HG03095 (cell line): ENCODE results near the gene SPARC.

Experiments used
- ATAC-seq: cut with Tn5 transposase; IDR thresholded peaks from one replicate; pipeline ENCODE4 v1.9.1; 2021; ENCODE audit warnings: moderate library complexity; ENCODE audit not compliant: unreplicated experiment

The SPARC gene

DNA sequence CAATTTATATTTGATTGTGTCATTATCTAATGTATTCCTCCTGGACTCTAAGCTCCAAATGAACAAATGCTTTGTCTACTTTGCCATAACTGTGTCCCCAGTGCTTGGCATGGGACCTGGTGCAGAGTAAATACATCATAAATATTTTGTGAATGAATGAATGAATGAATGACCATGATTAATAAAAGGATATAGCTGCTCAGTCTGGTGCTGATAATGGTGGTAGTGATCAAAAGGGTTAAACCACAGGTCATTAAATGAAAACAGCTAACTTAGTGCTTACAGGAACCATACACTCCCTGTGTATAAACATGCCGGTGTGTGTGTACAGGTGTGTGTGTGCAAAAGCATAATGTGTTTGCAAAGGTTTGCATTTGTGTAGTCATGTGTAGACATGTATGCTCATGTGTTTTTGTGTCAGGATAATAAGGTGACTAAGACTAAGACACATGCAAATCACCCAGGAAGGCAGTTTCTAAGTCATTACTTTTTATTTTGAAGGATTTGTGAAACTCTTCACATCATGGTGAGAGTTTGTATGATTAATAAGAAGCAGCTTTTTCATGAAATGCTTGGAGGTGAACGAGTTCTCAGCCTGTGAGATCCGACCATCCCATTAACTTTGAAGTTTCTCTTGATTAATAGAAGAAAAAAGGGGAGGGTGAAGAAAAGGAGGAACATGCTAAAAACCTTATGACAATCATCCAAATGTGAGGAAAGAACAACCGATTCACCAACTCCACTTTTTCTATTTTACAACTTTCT is 24.6 kb downstream of the SPARC start:
- peak; percentile 54 for ATAC-seq

DNA sequence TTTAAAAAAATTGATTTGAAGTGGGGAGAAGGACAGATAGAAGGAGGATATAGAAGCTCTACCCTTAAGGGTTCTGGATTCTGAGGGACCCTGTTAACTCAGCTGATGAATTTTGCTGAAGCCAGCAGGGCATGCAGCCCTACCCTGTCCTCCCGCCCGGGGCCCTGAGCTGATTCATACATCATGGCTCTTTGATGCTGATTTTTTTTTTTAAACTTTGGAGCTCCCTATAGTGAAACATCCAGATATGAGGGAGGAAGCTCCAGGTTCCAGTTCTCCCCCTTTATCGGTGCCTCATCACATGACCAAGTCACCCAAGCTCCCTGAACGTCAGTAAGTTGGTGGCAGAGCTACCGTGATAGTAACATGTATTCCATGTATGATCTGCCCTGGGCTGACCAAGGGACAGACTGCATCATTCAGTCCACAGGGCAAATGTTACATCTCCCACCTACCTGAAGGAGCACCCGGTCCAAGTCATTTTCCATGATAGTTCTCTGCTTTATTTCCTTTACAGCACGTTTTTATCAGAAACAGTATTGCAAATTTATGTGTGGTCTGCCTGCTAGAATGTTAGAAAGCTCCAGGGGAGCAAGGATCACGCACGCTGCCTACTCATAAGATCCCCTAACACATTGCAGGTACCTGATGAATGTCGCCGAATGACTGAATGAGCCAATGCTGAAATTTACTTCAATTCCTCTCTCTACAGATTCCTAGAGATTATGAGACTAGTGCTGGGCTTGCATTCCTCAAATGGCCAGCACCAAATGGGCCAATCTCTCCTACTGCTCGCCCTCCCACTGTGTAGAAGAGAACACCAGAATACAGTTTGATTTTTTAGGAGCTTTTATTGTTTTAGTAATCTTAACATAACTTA is 25.9 kb downstream of the SPARC start:
- ATAC-seq = no peak

DNA sequence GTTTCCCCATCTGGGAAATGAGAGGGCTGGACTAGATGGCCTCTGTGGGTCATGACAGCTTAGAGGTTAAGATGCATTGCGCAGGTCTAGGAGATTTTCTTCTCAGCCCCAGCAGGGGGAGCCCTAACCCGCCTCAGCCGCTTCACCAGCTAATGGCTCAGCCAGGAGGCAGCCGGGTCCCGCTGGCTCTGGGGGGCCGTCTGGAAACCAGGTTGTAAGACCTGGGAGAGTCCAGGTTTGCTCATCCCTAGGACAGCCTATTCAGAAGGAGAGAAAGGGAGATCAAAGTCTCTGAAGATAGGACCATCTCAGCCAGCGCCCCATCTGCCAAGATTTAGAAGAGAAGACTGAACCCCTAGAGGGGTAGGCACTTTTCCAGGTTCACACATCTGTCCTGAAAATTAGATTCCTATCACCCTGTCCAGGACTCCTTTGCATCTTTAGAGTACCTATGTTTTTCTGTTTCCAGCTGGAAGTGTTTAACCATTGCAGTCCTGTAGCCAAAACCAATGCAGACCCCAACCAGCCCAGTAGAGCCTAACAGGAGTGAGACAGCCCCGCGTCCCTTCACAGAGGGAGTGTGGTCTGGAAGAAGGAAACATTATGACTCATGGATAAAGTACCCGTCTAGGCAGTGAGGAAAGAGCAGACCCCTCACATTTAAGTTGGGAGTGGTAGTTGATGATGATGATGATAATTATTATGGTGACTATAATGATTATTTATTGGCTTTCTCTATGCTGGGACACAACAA is 27.5 kb downstream of the SPARC start:
- ATAC-seq = peak; percentile 51

DNA sequence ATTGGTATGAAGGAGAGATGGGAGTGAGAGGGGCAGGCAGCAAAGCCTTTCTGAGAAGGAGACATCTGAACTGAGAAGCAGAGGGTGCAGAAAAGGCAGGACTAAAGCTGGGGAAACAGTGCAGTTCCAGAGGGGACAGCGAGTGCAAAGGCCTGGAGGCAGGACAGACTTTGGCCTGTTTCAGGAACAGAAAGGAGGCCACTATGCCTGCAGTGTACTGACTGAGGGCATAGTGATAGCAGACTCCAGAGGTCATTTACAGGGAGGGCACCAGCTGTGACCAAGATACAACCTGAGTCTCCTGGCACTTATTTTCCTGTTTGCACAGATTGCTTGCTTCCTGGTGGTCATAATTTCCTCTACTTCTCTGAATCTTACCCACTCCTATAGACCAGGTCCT is 29.6 kb downstream of the SPARC start:
- no peak for ATAC-seq

DNA sequence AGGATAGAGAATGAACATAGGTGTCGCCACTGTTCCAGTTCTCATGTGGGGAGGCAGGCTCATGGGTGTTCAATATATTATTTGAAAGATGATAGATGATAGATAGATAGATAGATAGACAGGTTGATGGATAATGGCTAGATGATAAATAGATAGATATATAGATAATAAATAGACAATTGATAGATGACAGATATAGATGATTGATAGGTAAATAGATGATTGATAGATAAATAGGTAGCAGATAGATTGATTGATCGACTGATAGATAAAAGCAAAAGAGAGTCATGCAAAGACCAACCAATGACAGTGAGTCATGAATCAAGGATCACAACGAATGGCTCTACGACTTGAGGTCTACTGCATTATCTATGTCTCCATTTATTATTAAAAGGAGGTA is 30.4 kb downstream of the SPARC start:
- ATAC-seq = no peak

DNA sequence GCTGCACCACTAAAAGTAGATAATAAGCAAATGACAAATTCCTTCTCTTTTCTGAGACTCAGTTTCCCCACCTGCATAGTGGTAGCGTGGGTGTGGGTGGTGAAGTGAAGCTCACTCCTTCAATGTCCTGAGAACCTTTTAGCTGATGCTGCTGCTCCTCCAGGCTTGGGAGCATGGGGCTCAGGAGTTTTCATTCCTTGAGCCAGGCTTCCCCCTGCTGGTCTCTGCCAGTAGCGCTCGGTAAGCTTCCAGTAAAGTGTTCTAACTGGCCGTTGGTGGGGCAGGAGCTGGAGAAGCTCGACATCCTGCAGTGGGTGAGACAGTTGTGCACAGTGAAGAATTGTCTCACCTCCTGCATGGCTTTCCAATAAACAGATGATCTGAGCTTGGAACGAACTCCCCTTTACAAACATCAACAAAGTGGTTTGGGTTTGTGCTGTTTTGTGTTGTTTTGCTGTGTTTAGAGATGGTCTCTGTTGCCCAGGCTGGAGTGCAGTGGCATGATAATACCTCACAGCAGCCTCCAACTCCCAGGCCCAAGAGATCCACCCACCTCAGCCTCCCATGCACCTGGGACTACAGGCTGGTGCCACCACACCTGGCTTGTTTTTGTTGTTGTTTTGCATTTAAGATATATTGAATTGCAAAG is 34.6 kb downstream of the SPARC start:
- peak; percentile 93 for ATAC-seq

DNA sequence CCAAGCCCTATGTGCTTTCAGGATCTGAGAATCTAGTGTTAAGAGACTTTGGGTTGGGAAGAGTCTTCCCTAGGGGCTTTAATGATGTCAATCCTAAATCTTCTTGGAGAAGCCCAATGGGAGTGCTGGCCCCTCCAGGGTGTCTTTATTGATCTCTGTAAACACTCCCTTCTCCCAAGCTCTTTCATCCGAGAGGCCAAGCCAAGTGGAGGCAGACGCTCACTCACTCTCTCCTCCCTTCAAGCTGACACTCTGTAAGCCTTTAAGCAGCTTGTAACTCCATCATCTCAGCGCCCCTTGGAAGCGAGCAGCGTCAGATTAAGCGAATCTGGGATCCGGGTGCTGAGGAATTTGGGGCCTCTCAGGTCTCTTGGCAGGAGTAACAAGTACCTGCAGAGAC is 37.7 kb downstream of the SPARC start:
- ATAC-seq = no peak

DNA sequence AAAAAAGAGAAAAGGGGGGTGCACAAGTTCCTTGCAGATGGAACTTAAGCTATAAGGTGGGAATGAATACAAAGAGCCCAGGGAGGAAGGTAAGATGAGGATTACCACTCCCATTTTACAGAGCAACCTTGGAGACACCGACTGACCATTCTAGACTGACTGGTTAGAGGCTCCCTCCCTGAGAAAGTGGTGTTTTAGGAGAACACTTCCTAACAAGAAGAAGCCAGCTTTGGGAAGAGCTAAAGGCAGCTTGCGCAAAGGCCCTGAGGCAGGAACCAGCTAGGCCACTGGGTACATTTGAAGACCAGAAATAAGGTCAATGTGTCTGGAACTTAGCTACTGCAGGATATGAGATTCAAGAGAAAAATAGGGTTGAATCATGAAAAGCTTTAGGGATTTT is 38.6 kb downstream of the SPARC start:
- ATAC-seq = no peak

DNA sequence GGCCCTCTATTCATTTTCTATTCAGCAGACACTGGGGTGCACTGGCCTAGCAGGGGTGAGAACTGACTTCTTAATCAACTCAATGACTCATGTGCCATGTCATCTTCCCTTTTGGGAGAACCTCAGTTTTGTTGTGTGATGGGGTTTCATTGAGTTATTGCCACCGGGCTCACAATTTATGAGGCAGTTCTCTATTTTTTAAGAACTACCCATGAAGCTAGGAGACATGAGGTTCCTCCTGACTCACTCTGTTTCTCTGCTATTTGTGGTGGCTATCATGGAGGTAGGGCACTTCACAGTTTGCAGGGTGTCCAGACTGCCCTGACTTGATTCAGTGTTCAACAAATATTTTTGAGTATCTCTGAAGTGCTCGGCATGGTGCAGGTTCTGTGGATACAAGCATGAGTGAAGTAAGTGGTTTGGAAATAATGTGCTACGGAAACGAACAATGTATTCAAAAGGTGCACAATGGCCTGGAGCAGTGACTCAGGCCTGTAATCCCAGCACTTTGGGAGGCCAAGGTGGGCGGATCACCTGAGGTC is 39.3 kb downstream of the SPARC start:
- ATAC-seq = no peak

DNA sequence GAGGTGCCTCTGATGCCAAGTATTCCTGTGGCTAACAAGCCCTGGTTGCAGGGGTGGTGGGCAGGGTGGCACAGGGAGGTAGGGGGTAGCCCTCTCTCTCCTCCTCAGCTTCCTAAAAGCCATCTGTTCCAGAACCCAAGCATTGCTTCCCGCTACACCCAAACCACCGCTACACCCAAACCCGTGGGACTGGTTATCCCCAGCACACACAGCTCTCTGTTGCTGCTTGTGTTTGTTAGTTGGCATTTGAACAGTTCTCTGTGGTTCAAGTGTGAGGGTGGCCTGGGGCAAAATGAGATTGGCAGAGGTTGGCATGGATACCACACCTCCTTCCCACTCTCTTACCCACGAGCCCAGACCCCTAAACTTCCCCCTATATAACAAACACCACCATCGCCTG is 40.4 kb downstream of the SPARC start:
- ATAC-seq = no peak

DNA sequence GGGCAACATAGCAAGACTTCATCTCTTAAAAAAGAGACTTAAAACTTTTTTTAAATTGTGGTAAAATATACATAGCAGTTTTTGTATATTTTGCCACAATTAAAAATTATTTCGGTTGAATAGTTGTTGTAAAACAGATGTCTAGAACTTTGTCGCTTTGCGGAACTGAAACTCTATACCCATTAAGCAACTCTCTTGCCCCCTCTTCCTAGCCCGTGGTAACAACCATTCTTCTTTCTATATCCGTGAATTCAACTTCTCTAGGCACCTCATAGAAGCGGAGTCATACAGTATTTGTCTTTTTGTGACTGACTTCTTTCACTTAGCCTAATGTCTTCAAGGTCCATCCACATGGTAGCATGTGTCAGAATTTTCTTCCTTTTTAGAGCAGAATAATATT is 43.3 kb downstream of the SPARC start:
- ATAC-seq = no peak

DNA sequence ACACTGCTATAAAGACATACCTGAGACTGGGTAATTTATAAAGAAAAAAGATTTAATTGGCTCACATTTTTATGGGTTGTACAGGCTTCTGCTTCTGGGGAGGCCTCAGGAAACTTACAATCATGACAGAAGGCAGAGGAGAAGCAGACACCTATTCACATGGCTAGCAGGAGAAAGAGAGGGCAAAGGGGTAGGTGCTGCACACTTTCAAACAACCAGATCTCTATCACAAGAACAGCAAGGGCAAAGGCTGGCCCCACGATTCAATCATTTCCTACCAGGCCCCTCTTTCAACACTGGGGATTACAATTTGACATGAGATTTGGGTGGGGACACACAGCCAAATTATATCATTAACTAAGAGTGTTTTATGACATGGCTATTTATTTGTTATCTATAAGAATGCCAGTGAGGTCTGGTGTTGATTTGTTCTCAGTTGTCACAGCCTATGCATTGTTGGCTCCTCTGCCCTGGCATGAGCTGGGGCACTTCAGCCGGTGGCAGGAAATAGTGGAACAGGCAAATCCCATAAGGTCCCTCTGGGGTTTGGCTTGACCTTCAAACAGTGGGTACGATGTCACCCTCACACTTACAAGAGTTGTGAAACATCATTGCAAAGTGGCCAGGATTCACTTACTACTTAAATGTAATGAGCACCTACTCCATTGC is 44.1 kb downstream of the SPARC start:
- no peak for ATAC-seq

DNA sequence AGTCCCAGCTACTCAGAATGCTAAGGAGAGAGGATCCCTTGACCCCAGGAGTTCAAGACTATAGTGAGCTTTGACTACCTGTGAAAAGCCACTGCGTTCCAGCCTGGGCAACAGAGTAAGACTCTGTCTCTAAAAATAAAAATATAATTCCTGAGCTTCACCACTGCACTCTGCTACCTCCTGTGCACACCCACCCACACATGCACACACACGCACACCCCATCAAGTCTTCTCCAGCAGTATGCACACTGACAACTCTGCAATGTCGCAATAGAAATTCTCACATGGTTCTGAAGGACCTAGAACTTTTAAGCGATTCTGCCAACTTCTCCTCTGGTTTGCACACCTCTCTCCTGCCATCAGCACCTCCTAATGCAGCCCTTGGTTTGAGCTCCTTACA is 48.1 kb downstream of the SPARC start:
- no peak for ATAC-seq

DNA sequence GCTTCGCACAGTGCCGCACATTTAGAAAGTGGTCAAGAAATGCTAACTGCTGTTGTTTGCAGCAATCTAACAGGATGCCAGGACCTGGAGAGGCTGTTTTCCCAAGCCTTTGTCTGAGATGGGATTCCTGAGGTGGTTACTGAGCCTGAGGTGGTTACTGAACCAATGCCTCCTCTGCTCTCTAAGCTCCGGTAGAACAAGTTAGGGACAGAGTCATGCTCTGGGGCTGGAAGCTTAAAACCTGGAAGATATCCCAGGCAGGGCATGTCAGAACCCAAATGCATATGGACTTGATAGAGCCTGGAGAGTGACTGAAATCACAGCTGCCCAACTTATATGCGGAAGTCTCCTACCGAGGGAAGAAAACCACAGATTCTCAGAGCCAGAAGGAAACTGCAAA is 49.0 kb downstream of the SPARC start:
- no peak for ATAC-seq

DNA sequence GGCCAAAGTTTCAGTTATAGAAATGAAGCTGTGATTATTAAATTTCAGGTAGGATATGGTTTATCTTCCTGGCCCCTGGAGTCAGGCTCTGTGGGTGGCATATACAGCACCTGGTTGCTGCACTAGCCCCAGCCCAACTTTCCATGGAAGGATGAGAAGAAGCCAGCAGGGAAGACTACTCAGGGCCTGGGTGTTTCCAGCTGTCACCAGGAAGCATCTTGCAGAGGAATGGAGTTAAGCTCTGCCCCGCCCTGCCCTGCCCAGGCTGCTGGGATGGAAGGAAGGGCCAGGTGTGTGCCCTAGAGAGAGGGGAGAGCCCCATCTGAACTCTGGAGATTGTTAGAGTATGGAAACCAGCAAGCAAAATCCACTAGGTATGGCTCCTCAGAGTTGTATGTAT is 52.8 kb downstream of the SPARC start:
- ATAC-seq = no peak

DNA sequence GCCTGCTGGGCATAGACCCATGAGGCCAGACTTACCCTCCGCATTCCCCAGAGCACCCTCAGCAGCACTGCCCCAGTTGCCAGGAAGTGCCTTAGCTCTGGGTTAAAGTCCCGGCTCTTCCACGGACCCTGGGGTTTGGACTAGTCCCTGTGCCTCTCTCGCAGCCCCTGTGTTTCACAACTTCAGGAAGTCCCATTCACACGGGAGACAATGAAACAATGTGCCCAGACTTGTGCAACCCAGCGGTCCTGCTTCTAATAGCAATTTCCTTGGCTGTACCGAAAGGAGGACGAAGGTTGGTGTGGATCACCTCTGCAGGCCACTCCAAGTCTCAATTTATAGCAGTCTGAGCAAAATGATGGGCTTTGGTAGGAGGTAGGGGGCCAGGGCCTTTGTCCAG is 53.8 kb downstream of the SPARC start:
- ATAC-seq = no peak

DNA sequence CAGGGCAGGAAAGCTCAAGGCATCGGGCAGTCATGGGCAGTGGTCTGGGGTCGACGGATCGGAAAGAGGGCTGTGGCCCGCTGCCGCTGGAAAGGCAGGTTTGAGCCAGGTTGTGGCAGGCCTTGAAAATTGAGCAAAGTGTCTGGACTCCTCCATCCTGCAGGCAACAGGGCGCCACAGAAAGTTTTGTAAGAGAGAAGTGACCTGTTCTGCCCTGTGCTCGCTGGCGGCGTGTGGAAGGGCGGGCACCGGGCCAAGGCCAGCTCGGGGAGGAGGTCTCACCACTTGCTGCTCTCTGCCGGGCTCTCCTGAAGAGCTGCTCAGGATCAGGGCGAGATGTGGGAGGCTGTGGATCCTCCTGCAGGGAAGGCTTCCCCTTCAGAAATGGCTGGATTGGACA is 54.2 kb downstream of the SPARC start:
- ATAC-seq = no peak

DNA sequence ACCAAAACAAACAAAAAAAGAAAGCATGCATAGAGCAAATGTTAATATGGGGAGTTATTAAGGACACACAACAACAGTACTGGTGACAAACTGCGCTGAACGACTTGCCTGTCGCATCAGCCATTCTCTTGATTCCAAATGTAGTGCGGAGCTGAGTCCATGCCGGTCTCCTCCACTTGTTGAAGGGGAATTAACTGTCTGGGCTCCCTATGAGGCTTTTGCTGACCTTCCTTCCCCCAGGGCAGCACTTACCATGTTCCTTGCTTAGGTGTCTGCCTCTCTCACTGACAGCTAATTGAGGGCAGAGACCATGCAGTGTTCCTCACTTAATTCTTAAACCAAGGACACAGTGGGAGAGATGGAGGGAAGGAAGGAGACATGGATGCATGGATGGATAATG is 54.8 kb downstream of the SPARC start:
- ATAC-seq = no peak

DNA sequence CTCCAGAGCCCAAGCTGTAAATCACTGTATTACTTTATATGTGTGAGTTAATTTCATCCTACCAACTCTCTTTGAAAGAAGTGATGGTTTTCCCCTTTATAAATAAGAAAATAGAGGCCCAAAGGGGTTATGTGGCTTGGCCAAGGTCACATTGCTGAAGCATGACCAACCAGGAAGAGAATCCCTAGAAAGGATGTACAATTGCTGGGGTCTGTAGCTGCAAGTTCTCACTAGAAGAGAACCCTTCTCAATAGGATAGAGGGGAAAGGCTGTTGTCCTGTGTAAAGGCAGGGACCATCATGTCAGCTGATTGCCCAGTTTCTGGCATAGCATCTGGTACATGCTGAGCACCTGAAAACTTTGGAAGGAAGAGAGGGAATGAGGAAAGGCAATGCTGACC is 56.6 kb downstream of the SPARC start:
- no peak for ATAC-seq

DNA sequence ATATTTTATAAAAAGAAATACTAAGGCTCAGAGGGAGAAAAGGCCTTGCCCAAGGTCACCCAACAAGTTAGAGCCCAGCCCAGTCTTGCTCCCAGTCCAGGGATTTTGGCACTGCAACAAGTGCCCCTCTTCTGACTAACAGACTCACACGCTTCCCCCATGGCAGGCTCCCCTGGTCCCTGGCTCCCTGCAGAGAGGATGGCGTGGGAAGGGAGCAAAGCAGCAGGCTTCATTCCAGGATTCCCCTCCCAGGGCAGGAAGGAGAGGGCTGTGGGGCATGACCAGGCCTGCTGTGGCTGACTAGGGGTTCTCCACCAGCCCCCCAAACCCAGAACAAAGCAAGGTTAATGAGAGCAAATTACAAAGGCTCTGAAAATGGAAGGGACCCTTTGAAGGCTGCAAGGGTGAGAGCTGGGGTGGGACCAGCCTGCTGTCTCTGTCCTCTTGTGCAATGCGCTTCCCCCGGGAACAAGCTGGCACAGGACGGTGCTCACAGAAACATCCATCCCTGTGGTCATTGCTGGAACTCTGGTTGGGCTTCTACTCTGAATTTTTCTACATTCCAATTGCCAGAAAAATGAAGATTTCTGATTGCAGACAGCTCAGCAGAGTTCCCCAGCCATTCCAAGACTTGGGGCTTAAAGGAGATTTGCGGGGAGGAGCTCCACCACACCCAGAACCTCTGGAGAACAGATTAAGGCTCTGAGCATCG is 58.4 kb downstream of the SPARC start:
- no peak for ATAC-seq
